ENCODE measurements around the gene MMP17.

The MMP17 gene

GRCh38 chr12:131867471-131867870 is 39.3 kb downstream of the MMP17 start:
- TF ChIP-seq CTCF (IDR thresholded peaks at IDR 0.05), result no peak

GRCh38 chr12:131867891-131868675 is 39.9 kb downstream of the MMP17 start:
- no peak for DNase-seq
- Histone ChIP-seq H3K4me3 (no peak overlapping the region), H3K4me1 (no peaks in the 10 kb centered on the region), H3K9me3 (no peaks in the 10 kb centered on the region), H3K36me3 (no peaks in the 10 kb centered on the region), H3K27me3 (peaks cover 0 to 11% of the 10 kb centered on the region in 2 donors), H3K27ac (no peak overlapping the region)
- no peak for TF ChIP-seq CTCF (IDR thresholded peaks at IDR 0.05)
- intact Hi-C loops (cut with DNase I; ENCODE audit: low total_unique reads), result no loop called here

More at GRCh38 chr12:131867471-131867870, 39.3 kb downstream of the MMP17 start:
- DNase-seq, result no peak
- Histone ChIP-seq H3K9me3 (no peaks in the 10 kb centered on the region), H3K36me3 (no peaks in the 10 kb centered on the region), H3K4me1 (no peaks in the 10 kb centered on the region), H3K27me3 (peaks cover 0 to 17% of the 10 kb centered on the region in 2 donors), H3K4me3 (no peak overlapping the region), H3K27ac (no peak overlapping the region)
- intact Hi-C loops (cut with DNase I; ENCODE audit: low total_unique reads), result no loop called here

GRCh38 chr12:131869871-131870418 is 41.8 kb downstream of the MMP17 start:
- no peaks in the 10 kb centered on the region for H3K36me3 ChIP-seq
- intact Hi-C loops (cut with DNase I; ENCODE audit: low total_unique reads), result no loop called here
- no peaks in the 10 kb centered on the region for H3K4me1 ChIP-seq
- H3K4me3 ChIP-seq, result no peak overlapping the region
- H3K27ac ChIP-seq, result no peak overlapping the region
- no peaks in the 10 kb centered on the region for H3K9me3 ChIP-seq
- no peaks in the 10 kb centered on the region for H3K27me3 ChIP-seq
- no peak for DNase-seq
- TF ChIP-seq CTCF (IDR thresholded peaks at IDR 0.05), result no peak

- Histone ChIP-seq H3K4me3 (no peak overlapping the region), H3K27me3 (no peaks in the 10 kb centered on the region), H3K36me3 (no peaks in the 10 kb centered on the region), H3K4me1 (no peaks in the 10 kb centered on the region), H3K9me3 (no peaks in the 10 kb centered on the region), H3K27ac (no peak overlapping the region)
- no peak for DNase-seq
- TF ChIP-seq CTCF (IDR thresholded peaks at IDR 0.05), result no peak
- intact Hi-C loops (cut with DNase I; ENCODE audit: low total_unique reads), result no loop called here
Measured at GRCh38 chr12:131871677-131872076, 43.5 kb downstream of the MMP17 start.

GRCh38 chr12:131872154-131873051 is 44.2 kb downstream of the MMP17 start:
- no peaks in the 10 kb centered on the region for H3K9me3 ChIP-seq
- no peak overlapping the region for H3K27ac ChIP-seq

More at GRCh38 chr12:131872154-131873051, 44.2 kb downstream of the MMP17 start:
- intact Hi-C loops (cut with DNase I; ENCODE audit: low total_unique reads), result no loop called here
- no peaks in the 10 kb centered on the region for H3K4me1 ChIP-seq
- no peak overlapping the region for H3K4me3 ChIP-seq
- H3K36me3 ChIP-seq, result no peaks in the 10 kb centered on the region
- DNase-seq, result no peak
- no peak for TF ChIP-seq CTCF (IDR thresholded peaks at IDR 0.05)
- no peaks in the 10 kb centered on the region for H3K27me3 ChIP-seq
